Breast epithelium (tissue), 4 donors: Measurements from ENCODE around the gene ADARB1. TPM values are rescaled to one million over a fixed set of nuclear protein-coding genes. Genes with fewer than 3 reads are reported as not detected.
A peak's percentile ranks its signal among the peaks of the same experiment; 100 is the strongest.

ENCODE experiments used
- DNase-seq, 2 donors: peaks; one replicate each; pipeline ENCODE4 v3.0.0-alpha.2; 2019; ENCODE audit warnings: low spot score in 2 of 2
- H3K27ac ChIP-seq, 2 donors: fragments of 200-600 bp; sonication (generic) in 1 of 2; one replicate each; pipeline ENCODE4 v1.5.1; 2016 to 2019; ENCODE audit warnings: mild to moderate bottlenecking in 1 of 2
- H3K27me3 ChIP-seq, 2 donors: fragments of 200-600 bp; sonication (generic) in 1 of 2; one replicate each; pipeline versions ENCODE4 v1.5.1 to v1.6.0; 2017 to 2019; ENCODE audit warnings: control low read depth in 1 of 2, mild to moderate bottlenecking in 1 of 2
- H3K36me3 ChIP-seq: fragments of 200-600 bp; one replicate; pipeline ENCODE4 v1.5.1; 2019
- H3K4me1 ChIP-seq, 2 donors: fragments of 200-600 bp; sonication (generic); one replicate each; pipeline ENCODE4 v1.5.1; 2016 to 2019; ENCODE audit warnings: control low read depth in 1 of 2
- H3K4me3 ChIP-seq, 3 donors: fragments of 200-600 bp; sonication (generic); 1 replicate in 2 of 3; 2 replicates in 1 of 3; pipeline ENCODE4 v1.5.1; 2016 to 2019; ENCODE audit warnings: mild to moderate bottlenecking in 3 of 3, moderate library complexity in 2 of 3
- H3K9me3 ChIP-seq, 2 donors: fragments of 200-600 bp; sonication (generic) in 1 of 2; one replicate each; pipeline ENCODE4 v1.5.1; 2016 to 2019; ENCODE audit warnings: control low read depth in 1 of 2
- CTCF ChIP-seq, 3 donors: fragments of 450-650 bp; IDR thresholded peaks; one replicate each; pipeline ENCODE4 v1.5.1; 2016 to 2017; ENCODE audit warnings: antibody characterized with exemption in 3 of 3, mild to moderate bottlenecking in 3 of 3, moderate library complexity in 3 of 3
- POLR2A ChIP-seq: fragments of 450-650 bp; IDR thresholded peaks from one replicate; pipeline ENCODE4 v1.6.1; 2016; ENCODE audit warnings: antibody characterized with exemption, mild to moderate bottlenecking, moderate library complexity
- POLR2AphosphoS5 ChIP-seq, 3 donors: sonication (generic); formaldehyde crosslinking; IDR thresholded peaks; one replicate each; pipeline ENCODE4 v1.6.1; 2017; ENCODE audit warnings: antibody characterized with exemption in 3 of 3
- intact Hi-C: fragments of 100-400 bp; cut with DNase I; formaldehyde crosslinking; loops from one replicate; pipeline ENCODE4 v1.15.1; 2023; ENCODE audit warnings: low total_unique reads
- total RNA-seq, 3 donors: library from RNA; depleted of rRNA; stranded (reverse); fragments of >200 nt; gene quantifications; one replicate each; pipeline ENCODE4 v1.1.0, GENCODE V29; 2016

The ADARB1 gene
- total RNA-seq, 3 donors from 2014 or later = 19.9 to 21.3 (median 20.0) TPM

GRCh38 chr21:45032332-45032731 lies 42.0 kb upstream of the ADARB1 start:
- Histone ChIP-seq H3K9me3 (peaks cover 9 to 12% of the 10 kb centered on the region in 2 donors), H3K27ac (peak overlapping the region in 1 of 2 donors; percentile 74), H3K36me3 (no peaks in the 10 kb centered on the region), H3K4me3 (no peak overlapping the region), H3K4me1 (no peaks in the 10 kb centered on the region), H3K27me3 (no peaks in the 10 kb centered on the region)
- no peak for DNase-seq
- TF ChIP-seq CTCF (IDR thresholded peaks at IDR 0.05) (no peak), POLR2A (no peak), POLR2AphosphoS5 (IDR thresholded peaks at IDR 0.05) (no peak)
- intact Hi-C loops = no loop called here

- intact Hi-C loops = no loop called here
- Histone ChIP-seq H3K9me3 (peaks cover 9 to 12% of the 10 kb centered on the region in 2 donors), H3K4me1 (no peaks in the 10 kb centered on the region), H3K4me3 (peak overlapping the region in 2 of 3 donors; percentile 11 to 53), H3K36me3 (no peaks in the 10 kb centered on the region), H3K27ac (peak overlapping the region; percentile 45 to 74), H3K27me3 (no peaks in the 10 kb centered on the region)
- TF ChIP-seq CTCF (IDR thresholded peaks at IDR 0.05) = no peak
- no peak for TF ChIP-seq POLR2AphosphoS5 (IDR thresholded peaks at IDR 0.05)
- TF ChIP-seq POLR2A = no peak
- DNase-seq = no peak
Measured at GRCh38 chr21:45032977-45033710, 41.2 kb upstream of the ADARB1 start.

GRCh38 chr21:45033791-45034555 lies 40.4 kb upstream of the ADARB1 start:
- H3K27me3 ChIP-seq = no peaks in the 10 kb centered on the region
- DNase-seq = no peak
- no peaks in the 10 kb centered on the region for H3K4me1 ChIP-seq
- TF ChIP-seq POLR2AphosphoS5 (IDR thresholded peaks at IDR 0.05) (peak in 1 of 3 donors; percentile 36), CTCF (IDR thresholded peaks at IDR 0.05) (no peak), POLR2A (no peak)
- H3K9me3 ChIP-seq = peaks cover 9 to 12% of the 10 kb centered on the region in 2 donors
- H3K27ac ChIP-seq = peak overlapping the region; percentile 45 to 74
- no peaks in the 10 kb centered on the region for H3K36me3 ChIP-seq
- intact Hi-C loops = no loop called here
- H3K4me3 ChIP-seq = peak overlapping the region in 2 of 3 donors; percentile 11 to 53

GRCh38 chr21:45034556-45035476 lies 39.6 kb upstream of the ADARB1 start:
- no peak overlapping the region for H3K4me3 ChIP-seq
- H3K36me3 ChIP-seq = no peaks in the 10 kb centered on the region
- TF ChIP-seq CTCF (IDR thresholded peaks at IDR 0.05) = no peak
- no peak for TF ChIP-seq POLR2A
- no peak for TF ChIP-seq POLR2AphosphoS5 (IDR thresholded peaks at IDR 0.05)
- no peaks in the 10 kb centered on the region for H3K4me1 ChIP-seq
- H3K27ac ChIP-seq = peak overlapping the region; percentile 45 to 74
- H3K9me3 ChIP-seq = peaks cover 9 to 12% of the 10 kb centered on the region in 2 donors
- no peaks in the 10 kb centered on the region for H3K27me3 ChIP-seq
- DNase-seq = no peak
- intact Hi-C loops = loop anchor here (5.0 kb wide), 1 partner anchor 1297 kb away; no protein-coding TSS in a partner anchor
